ENCODE data around the gene ITGBL1. TPM values are rescaled to one million over a fixed set of nuclear protein-coding genes. Genes with fewer than 3 reads are reported as not detected.

ITGBL1 gene
- total RNA-seq, 3 donors from 2014 or later: 8.2 to 62.5 (median 18.6) TPM

- TF ChIP-seq POLR2AphosphoS5 (IDR thresholded peaks at IDR 0.05) (no peak), POLR2A (IDR thresholded peaks at IDR 0.05) (no peak), CTCF (IDR thresholded peaks at IDR 0.05) (no peak)
- Histone ChIP-seq H3K4me3 (no peak overlapping the region), H3K27ac (no peak overlapping the region), H3K4me1 (no peaks in the 10 kb centered on the region), H3K9me3 (no peaks in the 10 kb centered on the region), H3K36me3 (no peaks in the 10 kb centered on the region), H3K27me3 (no peaks in the 10 kb centered on the region)
- intact Hi-C loops (cut with DNase I; ENCODE audit: low total_unique reads): no loop called here
- no peak for DNase-seq (ENCODE audit: low spot score in 2 of 2)
These were observed 120.0 kb downstream of the ITGBL1 start for GRCh38 chr13:101572456-101572855.

GRCh38 chr13:101575581-101575980, 123.1 kb downstream of the ITGBL1 start:
- Histone ChIP-seq H3K4me3 (no peak overlapping the region), H3K27me3 (no peaks in the 10 kb centered on the region), H3K4me1 (no peaks in the 10 kb centered on the region), H3K9me3 (no peaks in the 10 kb centered on the region), H3K36me3 (no peaks in the 10 kb centered on the region), H3K27ac (no peak overlapping the region)
- TF ChIP-seq POLR2A (IDR thresholded peaks at IDR 0.05) (no peak), POLR2AphosphoS5 (IDR thresholded peaks at IDR 0.05) (no peak), CTCF (IDR thresholded peaks at IDR 0.05) (no peak)
- no peak for DNase-seq (ENCODE audit: low spot score in 2 of 2)
- intact Hi-C loops (cut with DNase I; ENCODE audit: low total_unique reads): loop anchor here (2.0 kb wide), 1 partner anchor 37 kb away; no protein-coding TSS in a partner anchor

GRCh38 chr13:101576455-101576854, 124.0 kb downstream of the ITGBL1 start:
- TF ChIP-seq CTCF (IDR thresholded peaks at IDR 0.05): no peak
- intact Hi-C loops (cut with DNase I; ENCODE audit: low total_unique reads): no loop called here
- H3K27ac ChIP-seq: no peak overlapping the region

GRCh38 chr13:101576977-101577376, 124.5 kb downstream of the ITGBL1 start:
- H3K27me3 ChIP-seq: no peaks in the 10 kb centered on the region
- no peak for DNase-seq (ENCODE audit: low spot score in 2 of 2)
- no peaks in the 10 kb centered on the region for H3K4me1 ChIP-seq
- H3K4me3 ChIP-seq: no peak overlapping the region
- intact Hi-C loops (cut with DNase I; ENCODE audit: low total_unique reads): no loop called here
- no peaks in the 10 kb centered on the region for H3K36me3 ChIP-seq
- H3K27ac ChIP-seq: no peak overlapping the region
- TF ChIP-seq POLR2AphosphoS5 (IDR thresholded peaks at IDR 0.05): no peak
- TF ChIP-seq POLR2A (IDR thresholded peaks at IDR 0.05): no peak
- TF ChIP-seq CTCF (IDR thresholded peaks at IDR 0.05): no peak
- H3K9me3 ChIP-seq: no peaks in the 10 kb centered on the region

More at GRCh38 chr13:101576455-101576854, 124.0 kb downstream of the ITGBL1 start:
- DNase-seq (ENCODE audit: low spot score in 2 of 2): no peak
- Histone ChIP-seq H3K27me3 (no peaks in the 10 kb centered on the region), H3K36me3 (no peaks in the 10 kb centered on the region), H3K9me3 (no peaks in the 10 kb centered on the region), H3K4me1 (no peaks in the 10 kb centered on the region), H3K4me3 (no peak overlapping the region)

- Histone ChIP-seq H3K9me3 (no peaks in the 10 kb centered on the region), H3K36me3 (no peaks in the 10 kb centered on the region), H3K4me1 (no peaks in the 10 kb centered on the region), H3K27me3 (no peaks in the 10 kb centered on the region), H3K4me3 (no peak overlapping the region), H3K27ac (no peak overlapping the region)
- intact Hi-C loops (cut with DNase I; ENCODE audit: low total_unique reads): no loop called here
- no peak for DNase-seq (ENCODE audit: low spot score in 2 of 2)
- TF ChIP-seq POLR2AphosphoS5 (IDR thresholded peaks at IDR 0.05): no peak
- no peak for TF ChIP-seq CTCF (IDR thresholded peaks at IDR 0.05)
- no peak for TF ChIP-seq POLR2A (IDR thresholded peaks at IDR 0.05)
These were observed 126.9 kb downstream of the ITGBL1 start for GRCh38 chr13:101579281-101579802.
